Skeletal muscle satellite cell (primary cell): ENCODE data around the gene PCTP.

Experiments
- H3K27me3 ChIP-seq: 2 replicates; pipeline ENCODE4 v1.7.0; 2013; ENCODE audit warnings: low read length; ENCODE audit not compliant: control insufficient read depth, insufficient read depth
- H3K36me3 ChIP-seq: 2 replicates; pipeline ENCODE4 v1.7.0; 2013; ENCODE audit warnings: mild to moderate bottlenecking, control low read depth, low read length; ENCODE audit not compliant: insufficient read depth
- H3K4me1 ChIP-seq: 2 replicates; pipeline ENCODE4 v1.7.0; 2013; ENCODE audit warnings: low read length; ENCODE audit not compliant: control insufficient read depth, insufficient read depth
- H3K4me2 ChIP-seq: 2 replicates; pipeline ENCODE4 v1.7.0; 2013; ENCODE audit warnings: mild to moderate bottlenecking, low read length
- H3K4me3 ChIP-seq: 2 replicates; pipeline ENCODE4 v1.7.0; 2013; ENCODE audit warnings: low read length
- H3K9ac ChIP-seq: 2 replicates; pipeline ENCODE4 v1.7.0; 2013; ENCODE audit warnings: mild to moderate bottlenecking, low read depth, low read length, moderate library complexity
- H3K9me3 ChIP-seq: replicated peaks from 2 replicates; pipeline ENCODE4 v1.7.0; 2013; ENCODE audit warnings: mild to moderate bottlenecking, control low read depth, low read length

Gene PCTP

DNA sequence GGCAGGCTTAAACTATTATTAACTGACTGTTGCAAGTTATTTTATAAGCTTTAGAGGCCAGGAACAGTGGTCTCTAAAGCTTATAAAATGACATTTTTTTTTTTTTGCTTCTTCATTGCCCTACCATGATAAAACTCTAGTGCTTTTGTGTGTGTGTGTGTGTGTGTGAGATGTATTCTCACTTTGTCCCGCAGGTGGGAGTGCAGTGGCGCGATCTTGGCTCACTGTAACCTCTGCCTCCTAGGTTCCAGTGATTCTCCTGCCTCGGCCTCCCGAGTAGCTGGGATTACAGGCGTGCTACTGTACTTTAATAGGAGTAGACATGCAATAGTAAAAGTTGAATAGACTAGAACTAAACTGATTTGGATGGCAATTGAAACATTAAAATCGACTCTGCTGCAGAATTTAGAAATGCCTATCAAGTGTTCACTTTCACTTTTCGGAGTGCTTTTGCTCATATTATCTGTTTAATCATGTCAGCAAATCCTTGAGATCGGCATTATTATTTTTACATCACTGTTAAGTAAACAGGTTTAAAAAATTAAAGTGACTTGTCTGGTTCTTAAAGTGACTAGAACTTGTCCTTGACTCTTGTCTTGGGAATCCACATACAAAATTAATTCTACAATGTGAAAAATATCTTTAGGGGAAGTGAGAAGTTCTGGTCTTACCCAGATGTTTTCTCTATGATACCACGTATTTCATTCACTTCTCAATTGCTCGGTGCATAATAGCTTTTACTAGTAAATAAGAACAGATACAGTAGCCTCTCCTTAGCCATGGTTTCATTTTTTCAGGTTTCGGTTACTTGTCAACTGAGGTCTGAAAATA is 8.4 kb upstream of the PCTP start:
- no peaks in the 10 kb centered on the region for H3K9me3 ChIP-seq
- peak overlapping the region; percentile 14 for H3K9ac ChIP-seq
- peak overlapping the region; percentile 56 for H3K4me3 ChIP-seq
- peak overlapping the region; percentile 51 for H3K4me2 ChIP-seq
- no peaks in the 10 kb centered on the region for H3K36me3 ChIP-seq
- H3K27me3 ChIP-seq, result no peaks in the 10 kb centered on the region
- H3K4me1 ChIP-seq, result peaks cover 13% of the 10 kb centered on the region

DNA sequence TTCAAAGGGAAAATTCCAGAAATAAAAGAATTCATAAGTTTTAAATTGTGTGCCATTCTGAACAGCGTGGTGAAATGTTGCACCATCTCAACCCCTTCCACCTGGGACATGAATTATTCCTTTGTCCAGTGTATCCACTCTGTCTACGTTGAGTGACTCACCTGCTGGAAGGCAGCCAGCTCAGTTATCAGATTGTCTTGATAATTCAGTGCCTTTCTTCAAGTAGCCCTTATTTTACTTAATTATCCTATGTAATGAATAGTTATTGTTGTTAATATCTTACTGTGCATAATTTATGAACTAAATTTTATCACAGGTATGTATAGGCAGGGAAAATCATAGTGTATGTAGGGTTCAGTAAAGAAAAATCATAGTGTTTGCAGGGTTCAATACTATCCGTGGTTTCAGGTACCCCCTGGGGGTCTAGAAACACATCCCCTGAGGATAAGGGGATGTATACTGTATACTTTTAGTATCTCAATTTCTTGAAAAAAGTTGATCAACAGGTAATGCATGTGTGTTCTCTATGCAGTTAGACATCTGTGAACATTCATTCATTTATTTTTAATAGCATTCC is 7.7 kb upstream of the PCTP start:
- Histone ChIP-seq H3K27me3 (no peaks in the 10 kb centered on the region), H3K4me3 (no peak overlapping the region), H3K9ac (no peak overlapping the region), H3K9me3 (no peaks in the 10 kb centered on the region), H3K4me2 (peak overlapping the region; percentile 51), H3K36me3 (no peaks in the 10 kb centered on the region), H3K4me1 (peaks cover 8% of the 10 kb centered on the region)

DNA sequence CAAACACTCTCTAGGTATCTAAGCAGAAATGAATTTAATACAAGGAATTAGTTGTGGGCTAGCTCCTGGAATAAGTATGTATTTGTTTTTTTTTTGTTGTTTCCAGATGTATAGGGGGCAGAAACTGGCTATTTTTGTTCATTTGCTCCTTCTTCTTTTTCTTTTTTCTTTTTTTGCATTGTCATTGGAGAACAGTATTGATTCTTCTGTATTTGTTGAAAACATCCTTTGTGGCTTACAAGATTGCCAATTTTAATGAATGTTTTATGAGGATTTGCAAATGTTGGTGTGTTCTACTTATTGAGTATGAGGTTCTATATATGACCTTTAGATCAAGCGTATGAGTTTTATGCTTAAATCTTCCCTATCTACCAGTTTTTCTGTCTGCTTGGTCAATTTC is 5.6 kb upstream of the PCTP start:
- H3K9ac ChIP-seq, result no peak overlapping the region
- no peak overlapping the region for H3K4me2 ChIP-seq
- H3K9me3 ChIP-seq, result no peaks in the 10 kb centered on the region
- no peaks in the 10 kb centered on the region for H3K27me3 ChIP-seq
- H3K4me1 ChIP-seq, result peaks cover 6% of the 10 kb centered on the region
- H3K4me3 ChIP-seq, result no peak overlapping the region
- H3K36me3 ChIP-seq, result no peaks in the 10 kb centered on the region

DNA sequence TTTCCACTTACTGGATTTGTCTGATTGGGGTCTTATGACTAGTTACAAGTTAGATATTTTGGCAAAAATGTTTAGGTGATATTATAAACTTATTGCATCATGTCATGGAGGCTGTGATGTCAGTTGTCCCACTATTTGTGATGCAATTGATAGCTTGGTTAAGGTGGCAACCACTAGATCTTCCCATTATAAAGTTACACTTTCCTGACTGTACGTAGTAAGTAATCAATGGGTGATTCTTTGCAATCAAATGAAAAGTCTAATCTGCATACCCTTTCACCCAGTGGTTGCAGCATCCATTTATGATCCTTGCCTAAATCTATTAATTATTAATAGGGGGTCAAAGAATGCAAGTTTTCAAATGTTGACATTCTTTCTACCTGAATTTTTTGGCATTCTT is 4.4 kb upstream of the PCTP start:
- H3K9me3 ChIP-seq, result no peaks in the 10 kb centered on the region

DNA sequence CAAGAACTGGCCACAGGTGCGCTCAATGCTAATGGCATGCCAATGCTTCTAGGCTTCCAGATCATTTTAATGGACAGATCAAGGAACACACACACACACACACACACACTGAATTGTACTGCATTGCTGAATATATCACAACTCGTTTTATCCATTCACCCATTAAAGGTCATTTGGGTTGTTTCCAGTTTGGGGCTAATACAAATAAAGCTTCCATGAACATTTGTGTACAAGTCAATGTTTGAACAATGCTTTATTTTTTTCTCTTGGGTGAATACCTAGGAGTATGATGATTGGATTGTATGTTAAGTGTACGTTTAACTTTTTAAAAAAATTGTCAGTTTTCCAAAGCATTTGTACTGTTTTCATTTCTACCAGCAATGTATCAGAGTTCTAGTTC is 3.6 kb upstream of the PCTP start:
- no peaks in the 10 kb centered on the region for H3K27me3 ChIP-seq
- no peak overlapping the region for H3K9ac ChIP-seq
- no peaks in the 10 kb centered on the region for H3K36me3 ChIP-seq
- H3K4me2 ChIP-seq, result no peak overlapping the region
- H3K9me3 ChIP-seq, result no peaks in the 10 kb centered on the region
- peaks cover 12% of the 10 kb centered on the region for H3K4me1 ChIP-seq
- H3K4me3 ChIP-seq, result no peak overlapping the region

More for the DNA sequence above, 4.4 kb upstream of the PCTP start:
- no peak overlapping the region for H3K4me2 ChIP-seq
- peaks cover 6% of the 10 kb centered on the region for H3K4me1 ChIP-seq
- no peak overlapping the region for H3K4me3 ChIP-seq
- H3K9ac ChIP-seq, result no peak overlapping the region
- no peaks in the 10 kb centered on the region for H3K36me3 ChIP-seq
- H3K27me3 ChIP-seq, result no peaks in the 10 kb centered on the region

DNA sequence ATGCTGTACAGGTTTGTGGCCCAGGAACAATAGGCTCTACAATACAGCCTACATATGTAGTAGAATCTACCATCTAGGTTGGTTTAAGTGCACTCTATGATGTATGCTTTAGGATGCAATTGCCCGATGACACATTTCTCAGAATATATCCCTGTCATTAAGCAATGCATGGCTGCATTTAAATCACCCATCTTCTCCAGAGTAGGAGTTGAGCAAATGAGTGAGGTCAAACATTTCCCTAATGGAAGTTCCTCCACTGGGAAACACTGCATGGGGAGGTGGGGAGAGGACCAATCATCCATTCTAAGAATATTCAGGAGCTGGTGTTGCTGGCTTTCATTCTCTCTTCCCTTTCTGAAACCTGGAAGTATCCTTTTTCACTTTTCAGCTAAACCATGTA is 2.0 kb upstream of the PCTP start:
- Histone ChIP-seq H3K9me3 (no peaks in the 10 kb centered on the region), H3K4me1 (peaks cover 10% of the 10 kb centered on the region), H3K4me3 (no peak overlapping the region), H3K27me3 (no peaks in the 10 kb centered on the region), H3K9ac (no peak overlapping the region), H3K4me2 (no peak overlapping the region), H3K36me3 (no peaks in the 10 kb centered on the region)

DNA sequence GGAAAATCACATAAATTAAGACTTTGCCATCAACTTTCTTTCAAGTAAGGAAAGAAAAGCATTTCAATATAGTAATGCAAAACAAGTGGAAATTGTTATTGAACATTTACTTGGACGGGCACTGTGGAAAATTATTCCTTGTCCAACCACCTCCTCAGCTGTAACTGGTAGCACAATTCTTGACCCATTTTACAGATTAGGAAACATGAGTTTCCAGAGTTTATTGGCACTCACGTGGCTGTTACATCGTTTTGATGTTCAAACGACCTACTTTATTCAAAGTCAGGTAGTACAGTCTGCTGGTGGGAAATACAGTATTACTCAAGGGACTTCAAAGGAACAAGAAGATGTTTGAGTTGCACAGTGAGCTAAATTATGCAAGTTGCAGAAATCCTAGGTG is 866 bp upstream of the PCTP start:
- no peak overlapping the region for H3K4me2 ChIP-seq
- no peaks in the 10 kb centered on the region for H3K27me3 ChIP-seq
- peaks cover 10% of the 10 kb centered on the region for H3K4me1 ChIP-seq
- no peaks in the 10 kb centered on the region for H3K9me3 ChIP-seq
- H3K36me3 ChIP-seq, result no peaks in the 10 kb centered on the region
- H3K9ac ChIP-seq, result no peak overlapping the region
- no peak overlapping the region for H3K4me3 ChIP-seq

DNA sequence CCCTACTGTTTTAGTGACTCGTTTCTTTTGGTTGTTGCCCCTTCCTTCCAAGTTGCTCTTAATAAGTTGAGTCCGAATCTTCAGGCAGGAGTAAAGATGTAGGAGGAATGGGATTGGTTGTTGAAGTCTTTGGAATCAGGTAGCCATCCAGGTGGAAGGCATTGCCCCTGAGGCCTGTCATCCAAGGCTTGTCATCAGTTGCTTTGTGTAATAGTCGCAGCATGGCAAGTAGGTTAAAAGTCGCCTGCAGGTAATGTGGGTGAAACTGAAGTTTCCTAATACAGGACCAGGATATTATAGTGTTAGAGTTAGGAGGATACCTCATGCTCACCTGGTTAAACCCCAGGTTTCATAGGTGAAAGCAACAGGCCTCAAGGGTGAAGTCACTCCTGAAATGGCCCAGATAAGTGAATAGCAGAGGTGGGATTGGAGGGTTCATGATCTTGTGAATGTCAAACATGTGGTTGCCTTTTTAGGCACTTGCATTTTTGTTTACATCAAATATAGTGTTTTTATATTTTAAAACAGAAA is 934 bp downstream of the PCTP start:
- peak overlapping the region; percentile 86 for H3K4me2 ChIP-seq
- H3K4me1 ChIP-seq, result peaks cover 10% of the 10 kb centered on the region
- H3K9ac ChIP-seq, result peak overlapping the region; percentile 91
- H3K4me3 ChIP-seq, result peak overlapping the region; percentile 90
- H3K9me3 ChIP-seq, result no peaks in the 10 kb centered on the region
- no peaks in the 10 kb centered on the region for H3K27me3 ChIP-seq
- H3K36me3 ChIP-seq, result no peaks in the 10 kb centered on the region

DNA sequence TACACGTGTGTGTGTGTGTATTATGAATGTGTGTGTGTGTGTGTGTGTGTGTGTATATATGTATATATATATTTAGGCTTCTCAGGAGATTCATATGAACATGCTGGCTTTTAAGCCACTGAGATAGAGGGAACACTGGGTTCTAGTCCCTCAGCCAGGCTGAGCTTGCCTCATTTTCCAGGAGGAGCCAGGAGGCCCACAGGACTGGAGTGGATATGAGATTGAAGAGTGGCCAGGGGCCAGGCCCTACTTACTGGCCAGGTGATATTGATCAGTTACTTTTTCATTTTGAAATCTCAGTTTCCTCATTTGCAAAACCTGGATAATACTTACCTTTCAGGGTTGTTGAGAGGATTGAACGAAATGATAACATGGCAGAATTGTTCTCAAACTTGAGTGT is 5.8 kb downstream of the PCTP start:
- Histone ChIP-seq H3K9me3 (no peaks in the 10 kb centered on the region), H3K4me1 (peaks cover 12% of the 10 kb centered on the region), H3K4me2 (no peak overlapping the region), H3K4me3 (no peak overlapping the region), H3K9ac (no peak overlapping the region), H3K36me3 (no peaks in the 10 kb centered on the region), H3K27me3 (no peaks in the 10 kb centered on the region)

DNA sequence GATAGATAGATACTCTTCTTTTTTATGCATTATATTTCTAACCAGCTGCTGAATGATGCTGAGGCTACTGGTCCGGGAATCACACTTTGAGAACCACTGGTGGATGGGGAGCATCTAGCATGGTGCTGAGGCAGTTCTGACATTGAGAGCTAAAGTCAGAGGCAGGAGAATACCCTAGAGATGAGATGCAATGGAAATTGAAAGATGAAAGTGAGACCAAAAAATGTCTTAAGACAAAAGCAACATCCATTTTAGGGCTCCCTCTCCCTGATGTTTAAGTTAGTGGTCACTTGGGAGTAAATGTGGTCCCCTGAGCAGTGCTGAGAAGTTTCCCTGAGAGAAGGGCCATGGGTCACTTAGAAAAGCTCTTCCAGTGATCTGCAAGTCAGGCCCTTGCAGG is 6.8 kb downstream of the PCTP start:
- Histone ChIP-seq H3K9ac (no peak overlapping the region), H3K36me3 (no peaks in the 10 kb centered on the region), H3K4me2 (no peak overlapping the region), H3K4me3 (no peak overlapping the region), H3K27me3 (no peaks in the 10 kb centered on the region), H3K4me1 (peaks cover 3% of the 10 kb centered on the region), H3K9me3 (no peaks in the 10 kb centered on the region)

DNA sequence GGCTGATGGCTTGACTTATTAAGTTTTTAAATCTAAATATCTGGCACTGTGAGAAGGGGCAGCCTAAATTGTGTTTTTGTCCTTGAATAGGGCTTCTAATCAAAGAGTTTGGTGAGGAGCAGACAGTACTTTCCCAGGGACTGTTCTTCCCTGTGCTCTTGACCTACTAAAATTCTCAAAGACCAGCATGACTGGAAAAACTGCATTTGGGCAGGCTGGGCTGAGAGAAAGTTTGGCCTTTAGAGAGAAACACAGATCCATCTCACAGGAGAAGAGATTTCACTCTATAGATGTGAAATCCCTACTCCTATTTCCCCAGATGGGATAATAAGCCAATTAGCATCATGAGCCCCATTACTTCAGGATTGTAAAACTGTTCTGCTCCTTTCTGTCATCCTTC is 7.3 kb downstream of the PCTP start:
- Histone ChIP-seq H3K4me2 (no peak overlapping the region), H3K36me3 (no peaks in the 10 kb centered on the region), H3K4me1 (peaks cover 3% of the 10 kb centered on the region), H3K4me3 (no peak overlapping the region), H3K27me3 (no peaks in the 10 kb centered on the region), H3K9me3 (no peaks in the 10 kb centered on the region), H3K9ac (no peak overlapping the region)
